ENCODE data around the gene MYMX. TPM values are rescaled to one million over a fixed set of nuclear protein-coding genes. Genes with fewer than 3 reads are reported as not detected.
A peak's percentile ranks its signal among the peaks of the same experiment; 100 is the strongest.

The MYMX gene
- total and polyA plus RNA-seq, 2 of the 13 experiments (the other 11 are each of a cell fraction or from before 2014, with no cell fraction given): not detected

GRCh38 chr6:44254191-44255104 is 37.7 kb downstream of the MYMX start (continued):
- TF ChIP-seq, protein P1, sequence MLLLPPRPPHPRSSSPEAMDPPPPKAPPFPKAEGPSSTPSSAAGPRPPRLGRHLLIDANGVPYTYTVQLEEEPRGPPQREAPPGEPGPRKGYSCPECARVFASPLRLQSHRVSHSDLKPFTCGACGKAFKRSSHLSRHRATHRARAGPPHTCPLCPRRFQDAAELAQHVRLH (CRISPR knock-in tag; IDR thresholded peaks at IDR 0.05; ENCODE audit: borderline replicate concordance, low read depth): peak; percentile 34; the same call in 1 of the 2 replicates
- TF ChIP-seq ZNF557 (CRISPR knock-in tag; IDR thresholded peaks at IDR 0.05): no peak
- 0 out of 2 replicates have a peak, but pooled peaks have one; percentile 34 for TF ChIP-seq ATF7-NPFF (CRISPR knock-in tag; IDR thresholded peaks at IDR 0.05; ENCODE audit: low read depth)
- peak; percentile 75 for TF ChIP-seq AGO1 (IDR thresholded peaks at IDR 0.05; ENCODE audit: low read depth, low read length, poor library complexity, severe bottlenecking)
- TF ChIP-seq THAP11 (CRISPR knock-in tag; IDR thresholded peaks at IDR 0.05): no peak
- no peak for TF ChIP-seq ZNF713 (CRISPR knock-in tag; IDR thresholded peaks at IDR 0.05)
- peak; percentile 53; the same call in 1 of the 2 replicates for TF ChIP-seq TMF1 (CRISPR knock-in tag; IDR thresholded peaks at IDR 0.05; ENCODE audit: low read depth)
- peak; percentile 9; the same call in 1 of the 2 replicates for TF ChIP-seq ATF3 (CRISPR knock-in tag; IDR thresholded peaks at IDR 0.05)
- 0 out of 2 replicates have a peak, but pooled peaks have one; percentile 8 for TF ChIP-seq ZNF780A (CRISPR knock-in tag; IDR thresholded peaks at IDR 0.05)
- TF ChIP-seq POLR2G (IDR thresholded peaks at IDR 0.05; ENCODE audit: low read depth, low read length): peak; percentile 73
- 0 out of 2 replicates have a peak, but pooled peaks have one; percentile 12 for TF ChIP-seq MED1 (CRISPR knock-in tag; IDR thresholded peaks at IDR 0.05)
- TF ChIP-seq ZMYM4 (CRISPR knock-in tag; IDR thresholded peaks at IDR 0.05): no peak
- TF ChIP-seq SOX13 (IDR thresholded peaks at IDR 0.05): no peak
- peak in 1 of 2 experiments; percentile 38; a peak in 1 of 4 replicates for TF ChIP-seq SOX13 (CRISPR knock-in tag; conservative IDR thresholded peaks at IDR 0.05 in 1 of 2, IDR thresholded peaks at IDR 0.05 in 1 of 2)
- no peak for TF ChIP-seq GATAD1 (CRISPR knock-in tag; IDR thresholded peaks at IDR 0.05)
- 0 out of 2 replicates have a peak, but pooled peaks have one; percentile 25 for TF ChIP-seq IRX3 (CRISPR knock-in tag; IDR thresholded peaks at IDR 0.05; ENCODE audit: borderline replicate concordance, low read depth)
- TF ChIP-seq ZNF501 (CRISPR knock-in tag; IDR thresholded peaks at IDR 0.05): peak; percentile 11; the same call in 1 of the 2 replicates
- no peak for TF ChIP-seq DPF2 (CRISPR knock-in tag; IDR thresholded peaks at IDR 0.05; ENCODE audit: borderline replicate concordance, low read depth)
- peak; percentile 97 for TF ChIP-seq AGO2 (optimal IDR thresholded peaks at IDR 0.05; ENCODE audit: low read depth, low read length)
- TF ChIP-seq KDM5B (CRISPR knock-in tag; IDR thresholded peaks at IDR 0.05; ENCODE audit: borderline replicate concordance): peak; percentile 28; the same call in 1 of the 2 replicates
- TF ChIP-seq NKX3-1 (CRISPR knock-in tag; IDR thresholded peaks at IDR 0.05): no peak
- TF ChIP-seq HNRNPH1 (optimal IDR thresholded peaks at IDR 0.05; ENCODE audit: low read depth, low read length): peak; percentile 69
- TF ChIP-seq UBTF (CRISPR knock-in tag; IDR thresholded peaks at IDR 0.05): 0 out of 2 replicates have a peak, but pooled peaks have one; percentile 1
- TF ChIP-seq, protein P2, sequence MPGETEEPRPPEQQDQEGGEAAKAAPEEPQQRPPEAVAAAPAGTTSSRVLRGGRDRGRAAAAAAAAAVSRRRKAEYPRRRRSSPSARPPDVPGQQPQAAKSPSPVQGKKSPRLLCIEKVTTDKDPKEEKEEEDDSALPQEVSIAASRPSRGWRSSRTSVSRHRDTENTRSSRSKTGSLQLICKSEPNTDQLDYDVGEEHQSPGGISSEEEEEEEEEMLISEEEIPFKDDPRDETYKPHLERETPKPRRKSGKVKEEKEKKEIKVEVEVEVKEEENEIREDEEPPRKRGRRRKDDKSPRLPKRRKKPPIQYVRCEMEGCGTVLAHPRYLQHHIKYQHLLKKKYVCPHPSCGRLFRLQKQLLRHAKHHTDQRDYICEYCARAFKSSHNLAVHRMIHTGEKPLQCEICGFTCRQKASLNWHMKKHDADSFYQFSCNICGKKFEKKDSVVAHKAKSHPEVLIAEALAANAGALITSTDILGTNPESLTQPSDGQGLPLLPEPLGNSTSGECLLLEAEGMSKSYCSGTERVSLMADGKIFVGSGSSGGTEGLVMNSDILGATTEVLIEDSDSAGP (CRISPR knock-in tag; IDR thresholded peaks at IDR 0.05; ENCODE audit: borderline replicate concordance): peak; percentile 75; the same call in 1 of the 2 replicates
- TF ChIP-seq ZBTB38 (CRISPR knock-in tag; IDR thresholded peaks at IDR 0.05): peak; percentile 48; the same call in 1 of the 2 replicates
